Astrocyte (in vitro differentiated cells and primary cell): ENCODE results near the gene GJA4.

Experiments
- CTCF ChIP-seq: IDR thresholded peaks from 2 replicates; pipeline ENCODE4 v1.5.1; 2011; ENCODE audit warnings: low read depth, mild to moderate bottlenecking, inconsistent platforms, low read length, moderate library complexity; ENCODE audit not compliant: insufficient read depth
- EZH2 ChIP-seq: IDR thresholded peaks from 2 replicates; pipeline ENCODE4 v1.6.1; 2012; ENCODE audit warnings: mild to moderate bottlenecking, low read length, inconsistent platforms; ENCODE audit not compliant: insufficient read depth

DNA sequence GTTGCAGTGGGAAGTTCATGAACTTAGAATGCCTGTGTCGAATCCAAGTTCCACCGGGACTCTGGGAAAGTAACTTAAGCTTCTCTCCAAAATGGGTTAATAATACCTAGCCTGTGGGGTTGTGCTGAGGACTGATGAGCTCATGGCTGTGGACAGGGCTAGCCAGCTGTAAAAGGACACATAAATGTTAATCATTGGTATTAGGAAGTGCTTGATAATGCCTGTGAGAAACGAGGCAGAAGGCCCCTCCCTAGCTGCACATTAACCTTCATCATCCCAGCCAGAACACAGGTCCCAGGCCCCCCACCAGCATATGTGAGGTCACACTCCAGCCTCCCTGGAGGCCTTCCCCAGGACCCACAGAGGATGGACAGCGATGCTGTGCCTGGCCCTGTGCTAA, 34.0 kb upstream of the GJA4 start:
- TF ChIP-seq CTCF (no peak), EZH2 (no peak)
